ENCODE data around the gene MMAB. TPM values are rescaled to one million over a fixed set of nuclear protein-coding genes. Genes with fewer than 3 reads are reported as not detected.

MMAB gene
- total and polyA plus RNA-seq, 2 donors: 28.7 to 30.7 TPM

DNA sequence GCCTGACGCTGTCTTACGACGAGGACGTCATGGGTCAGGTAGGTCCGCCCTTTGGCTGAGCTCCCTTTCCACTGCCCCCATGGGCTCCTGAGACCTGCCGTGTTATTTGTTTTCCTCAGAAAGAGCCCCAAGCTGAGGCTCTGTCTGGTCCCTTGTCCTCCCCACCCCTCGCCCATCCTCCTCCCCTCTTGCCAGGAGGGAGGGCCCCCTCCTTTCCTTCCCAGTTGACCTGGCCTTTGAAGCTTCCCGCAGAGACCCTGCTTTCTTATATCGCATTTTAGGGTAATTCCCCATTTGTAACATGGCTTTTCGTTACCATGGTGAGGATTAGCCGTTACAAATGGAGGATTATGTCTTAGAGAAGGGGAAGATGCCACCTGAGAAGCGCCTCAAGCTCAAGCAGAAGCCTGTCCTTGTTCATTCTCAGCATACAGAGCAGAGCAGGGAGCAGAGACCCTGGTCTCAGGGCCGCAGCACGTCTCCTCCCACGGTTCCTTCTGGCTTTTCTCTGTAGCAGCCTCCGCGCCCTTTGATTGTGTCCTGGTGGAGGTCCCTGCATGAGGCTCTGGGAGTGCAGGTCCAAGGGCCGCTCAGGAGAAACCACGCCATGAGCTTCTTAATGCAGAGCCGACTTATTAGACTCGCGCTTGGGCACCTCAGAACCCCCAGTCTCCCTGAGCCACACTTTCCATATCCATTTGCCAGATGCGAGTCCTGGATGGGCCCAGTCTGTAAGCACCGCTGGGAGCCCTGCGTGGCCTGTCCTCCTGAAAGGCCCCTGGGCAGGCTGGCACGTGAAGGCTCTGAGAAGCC, 48.6 kb downstream of the MMAB start:
- Histone ChIP-seq H3K27me3 (ENCODE audit: control insufficient read depth in 2 of 2, insufficient read depth in 1 of 2, low read length in 1 of 2) (no peaks in the 10 kb centered on the region), H3K4me1 (ENCODE audit: control insufficient read depth in 2 of 2, insufficient read depth in 2 of 2, low read length in 2 of 2) (no peaks in the 10 kb centered on the region), H3K27ac (ENCODE audit: low read depth in 1 of 2, low read length in 1 of 2) (no peak overlapping the region), H3K9me3 (ENCODE audit: control insufficient read depth in 2 of 2, insufficient read depth in 1 of 2, low read length in 1 of 2) (no peaks in the 10 kb centered on the region), H3K4me3 (ENCODE audit: low read length in 2 of 2) (no peak overlapping the region), H3K36me3 (ENCODE audit: control insufficient read depth in 2 of 2, insufficient read depth in 2 of 2, low read length in 1 of 2) (peaks cover 55 to 71% of the 10 kb centered on the region in 2 donors)
- DNase-seq (ENCODE audit: low read depth in 6 of 9, low spot score in 9 of 9): no peak
- 94% methylated on average over 26 of the region's 26 CpGs for WGBS

DNA sequence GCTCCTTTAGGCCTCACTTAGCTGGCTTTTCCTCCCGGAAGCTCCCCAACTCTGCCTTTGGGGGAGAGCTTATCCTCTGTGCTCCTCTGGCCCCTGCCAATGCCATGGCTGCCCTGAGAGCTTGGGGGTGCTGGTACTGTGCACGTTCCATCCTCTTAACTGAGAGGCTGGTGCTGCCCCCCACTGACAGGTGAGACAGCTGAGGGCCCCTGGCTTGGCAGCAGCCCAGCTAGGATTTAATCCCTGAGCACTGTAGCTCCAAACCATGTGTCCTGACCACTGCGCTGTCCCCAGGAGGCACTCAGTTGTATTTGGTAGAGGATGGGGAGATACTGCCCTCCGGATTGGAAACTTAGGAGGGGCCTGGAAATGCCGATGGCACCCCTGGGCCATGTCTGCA, 49.8 kb downstream of the MMAB start:
- no peak for DNase-seq (ENCODE audit: low read depth in 6 of 9, low spot score in 9 of 9)
- 97% methylated on average over 5 of the region's 5 CpGs for WGBS
- Histone ChIP-seq H3K9me3 (ENCODE audit: control insufficient read depth in 2 of 2, insufficient read depth in 1 of 2, low read length in 1 of 2) (no peaks in the 10 kb centered on the region), H3K4me1 (ENCODE audit: control insufficient read depth in 2 of 2, insufficient read depth in 2 of 2, low read length in 2 of 2) (no peaks in the 10 kb centered on the region), H3K27me3 (ENCODE audit: control insufficient read depth in 2 of 2, insufficient read depth in 1 of 2, low read length in 1 of 2) (no peaks in the 10 kb centered on the region), H3K4me3 (ENCODE audit: low read length in 2 of 2) (no peak overlapping the region), H3K36me3 (ENCODE audit: control insufficient read depth in 2 of 2, insufficient read depth in 2 of 2, low read length in 1 of 2) (peaks cover 63 to 75% of the 10 kb centered on the region in 2 donors), H3K27ac (ENCODE audit: low read depth in 1 of 2, low read length in 1 of 2) (no peak overlapping the region)

DNA sequence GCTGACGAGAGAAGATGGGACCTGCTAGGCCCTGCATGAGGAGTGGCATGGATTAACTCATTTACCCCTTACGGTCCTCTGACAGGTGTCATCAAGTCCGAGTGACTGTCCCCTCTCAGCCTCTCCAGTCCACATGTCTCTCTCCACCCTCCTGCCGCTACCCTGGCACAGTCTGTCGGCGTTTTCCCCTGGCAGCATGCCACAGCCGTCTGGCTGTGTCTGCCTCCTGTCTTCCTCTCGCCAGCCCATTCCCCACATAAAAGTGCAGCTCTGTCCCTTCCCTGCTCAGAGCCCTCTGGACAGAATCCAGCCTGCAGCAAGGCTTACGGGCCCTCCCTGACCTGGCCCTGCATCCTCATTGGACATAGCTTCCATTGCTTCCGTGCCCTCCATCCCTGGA, 50.2 kb downstream of the MMAB start:
- Histone ChIP-seq H3K9me3 (ENCODE audit: control insufficient read depth in 2 of 2, insufficient read depth in 1 of 2, low read length in 1 of 2) (no peaks in the 10 kb centered on the region), H3K27me3 (ENCODE audit: control insufficient read depth in 2 of 2, insufficient read depth in 1 of 2, low read length in 1 of 2) (no peaks in the 10 kb centered on the region), H3K4me3 (ENCODE audit: low read length in 2 of 2) (no peak overlapping the region), H3K4me1 (ENCODE audit: control insufficient read depth in 2 of 2, insufficient read depth in 2 of 2, low read length in 2 of 2) (no peaks in the 10 kb centered on the region), H3K36me3 (ENCODE audit: control insufficient read depth in 2 of 2, insufficient read depth in 2 of 2, low read length in 1 of 2) (peaks cover 68 to 79% of the 10 kb centered on the region in 2 donors), H3K27ac (ENCODE audit: low read depth in 1 of 2, low read length in 1 of 2) (no peak overlapping the region)
- no peak for DNase-seq (ENCODE audit: low read depth in 6 of 9, low spot score in 9 of 9)
- 96% methylated on average over 10 of the region's 10 CpGs for WGBS

DNA sequence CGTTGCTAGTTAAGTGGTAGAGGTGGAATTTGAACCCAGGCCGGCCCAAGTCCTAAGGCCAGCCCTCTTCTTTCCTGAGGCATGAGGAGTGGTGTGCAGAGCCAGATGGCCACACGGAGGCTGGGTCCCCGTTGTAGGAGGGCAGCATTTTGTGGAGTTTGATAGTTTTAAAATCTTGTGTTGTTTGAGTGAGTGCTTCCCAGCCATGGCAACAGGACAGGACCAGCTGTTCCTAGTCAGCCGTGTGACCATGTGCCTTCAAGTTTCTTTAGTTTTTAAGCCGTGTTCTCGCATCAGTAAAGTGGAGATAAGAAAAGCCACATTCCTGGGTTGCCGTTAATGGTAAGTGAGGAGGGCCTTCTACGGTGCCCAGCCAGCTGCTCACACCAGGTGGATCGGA, 51.5 kb downstream of the MMAB start:
- 97% methylated on average over 10 of the region's 10 CpGs for WGBS
- no peaks in the 10 kb centered on the region for H3K9me3 ChIP-seq (ENCODE audit: control insufficient read depth in 2 of 2, insufficient read depth in 1 of 2, low read length in 1 of 2)
- no peaks in the 10 kb centered on the region for H3K4me1 ChIP-seq (ENCODE audit: control insufficient read depth in 2 of 2, insufficient read depth in 2 of 2, low read length in 2 of 2)
- H3K36me3 ChIP-seq (ENCODE audit: control insufficient read depth in 2 of 2, insufficient read depth in 2 of 2, low read length in 1 of 2): peaks cover 73 to 79% of the 10 kb centered on the region in 2 donors
- H3K27me3 ChIP-seq (ENCODE audit: control insufficient read depth in 2 of 2, insufficient read depth in 1 of 2, low read length in 1 of 2): no peaks in the 10 kb centered on the region
- H3K4me3 ChIP-seq (ENCODE audit: low read length in 2 of 2): no peak overlapping the region
- H3K27ac ChIP-seq (ENCODE audit: low read depth in 1 of 2, low read length in 1 of 2): no peak overlapping the region
- DNase-seq (ENCODE audit: low read depth in 6 of 9, low spot score in 9 of 9): no peak

DNA sequence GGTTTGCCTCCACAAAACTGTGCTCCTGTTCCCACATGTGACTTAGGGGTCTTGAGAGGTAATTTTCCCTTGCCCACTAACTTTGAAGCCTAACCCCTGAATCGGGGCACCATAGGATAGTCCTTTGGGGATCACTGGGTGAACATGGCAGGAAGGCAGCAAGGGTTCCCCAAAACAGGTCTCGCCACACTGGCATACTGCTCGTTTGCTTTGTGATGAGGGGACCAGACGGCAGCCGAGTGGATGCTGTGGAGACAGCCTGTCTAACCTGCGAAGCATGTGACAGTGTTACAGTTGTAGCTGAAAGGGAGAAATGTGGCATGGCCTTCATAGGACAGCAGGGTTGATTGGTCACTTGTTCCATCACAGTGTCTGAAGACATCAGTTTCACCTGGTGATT, 53.5 kb downstream of the MMAB start:
- H3K9me3 ChIP-seq (ENCODE audit: control insufficient read depth in 2 of 2, insufficient read depth in 1 of 2, low read length in 1 of 2): no peaks in the 10 kb centered on the region
- peaks cover 72 to 80% of the 10 kb centered on the region in 2 donors for H3K36me3 ChIP-seq (ENCODE audit: control insufficient read depth in 2 of 2, insufficient read depth in 2 of 2, low read length in 1 of 2)
- no peaks in the 10 kb centered on the region for H3K27me3 ChIP-seq (ENCODE audit: control insufficient read depth in 2 of 2, insufficient read depth in 1 of 2, low read length in 1 of 2)
- DNase-seq (ENCODE audit: low read depth in 6 of 9, low spot score in 9 of 9): no peak
- H3K27ac ChIP-seq (ENCODE audit: low read depth in 1 of 2, low read length in 1 of 2): no peak overlapping the region
- H3K4me1 ChIP-seq (ENCODE audit: control insufficient read depth in 2 of 2, insufficient read depth in 2 of 2, low read length in 2 of 2): no peaks in the 10 kb centered on the region
- no peak overlapping the region for H3K4me3 ChIP-seq (ENCODE audit: low read length in 2 of 2)
- WGBS: 81% methylated on average over 6 of the region's 6 CpGs

DNA sequence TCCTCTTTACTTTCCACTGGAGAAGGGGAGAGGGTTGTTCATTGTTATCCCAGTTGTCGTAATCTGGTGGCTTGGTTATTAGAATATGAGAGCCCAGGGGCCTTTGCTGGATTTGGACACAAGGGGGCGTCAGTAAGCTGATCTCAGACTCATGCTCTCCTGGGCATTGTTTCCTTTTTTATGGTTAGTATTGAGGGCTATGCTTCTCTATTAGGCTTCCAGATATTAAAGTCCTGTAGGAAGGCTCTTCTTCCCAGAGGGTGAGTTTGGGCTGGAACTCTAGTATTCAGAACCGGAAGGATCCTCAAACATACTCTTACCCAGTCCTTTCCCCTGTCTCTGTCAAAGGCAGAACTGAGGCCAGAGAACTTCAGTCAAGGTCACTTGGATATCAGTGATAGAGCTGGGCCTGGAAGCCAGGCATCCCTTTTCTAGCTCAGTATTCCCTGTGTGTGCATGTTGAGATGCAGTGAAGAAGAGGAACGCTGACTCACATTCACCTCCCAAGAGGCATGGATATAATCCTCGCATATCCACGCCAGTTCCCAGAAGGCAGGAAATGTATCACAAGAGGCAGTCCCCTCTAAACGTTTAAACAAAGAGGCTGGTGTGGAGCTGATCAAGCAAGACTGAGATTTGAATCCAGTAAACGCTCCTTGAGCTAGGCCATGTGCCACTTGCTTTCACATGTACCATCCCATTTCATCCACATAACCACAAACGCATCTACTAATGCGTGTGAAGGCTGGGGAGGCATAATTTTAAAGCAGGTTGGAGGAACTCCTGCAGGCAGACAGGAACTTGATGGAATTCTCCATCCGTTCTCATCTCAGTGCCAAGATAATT, 54.3 kb downstream of the MMAB start:
- peak in 6 of 9 donors; percentile 6 to 46 (median 34) for DNase-seq (ENCODE audit: low read depth in 6 of 9, low spot score in 9 of 9)
- Histone ChIP-seq H3K27ac (ENCODE audit: low read depth in 1 of 2, low read length in 1 of 2) (no peak overlapping the region), H3K9me3 (ENCODE audit: control insufficient read depth in 2 of 2, insufficient read depth in 1 of 2, low read length in 1 of 2) (no peaks in the 10 kb centered on the region), H3K4me3 (ENCODE audit: low read length in 2 of 2) (no peak overlapping the region), H3K4me1 (ENCODE audit: control insufficient read depth in 2 of 2, insufficient read depth in 2 of 2, low read length in 2 of 2) (no peaks in the 10 kb centered on the region), H3K36me3 (ENCODE audit: control insufficient read depth in 2 of 2, insufficient read depth in 2 of 2, low read length in 1 of 2) (peaks cover 66 to 77% of the 10 kb centered on the region in 2 donors), H3K27me3 (ENCODE audit: control insufficient read depth in 2 of 2, insufficient read depth in 1 of 2, low read length in 1 of 2) (no peaks in the 10 kb centered on the region)
- WGBS: 82% methylated on average over 11 of the region's 11 CpGs

DNA sequence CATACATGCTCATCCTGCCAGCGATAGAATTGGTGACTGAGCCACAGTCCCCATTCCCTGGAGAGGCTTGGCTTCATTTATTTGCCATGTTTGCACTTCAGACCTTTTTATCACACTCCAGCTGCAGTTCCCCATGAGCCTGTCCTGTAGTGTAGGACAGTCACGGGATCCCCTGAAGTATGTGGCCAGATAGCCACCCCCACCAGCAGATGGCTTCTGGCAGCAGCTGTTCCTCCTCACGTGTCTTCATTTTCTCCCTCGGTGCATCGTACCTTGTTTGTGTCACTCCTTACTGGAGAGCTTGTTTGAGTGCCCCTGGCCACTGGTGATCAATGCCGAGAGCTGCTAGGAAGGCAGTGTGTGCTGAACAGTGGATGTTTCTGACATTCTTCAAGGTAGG, 55.7 kb downstream of the MMAB start:
- no peak overlapping the region for H3K4me3 ChIP-seq (ENCODE audit: low read length in 2 of 2)
- WGBS: 98% methylated on average over 6 of the region's 6 CpGs
- no peak for DNase-seq (ENCODE audit: low read depth in 6 of 9, low spot score in 9 of 9)
- H3K27me3 ChIP-seq (ENCODE audit: control insufficient read depth in 2 of 2, insufficient read depth in 1 of 2, low read length in 1 of 2): no peaks in the 10 kb centered on the region
- no peak overlapping the region for H3K27ac ChIP-seq (ENCODE audit: low read depth in 1 of 2, low read length in 1 of 2)
- H3K4me1 ChIP-seq (ENCODE audit: control insufficient read depth in 2 of 2, insufficient read depth in 2 of 2, low read length in 2 of 2): no peaks in the 10 kb centered on the region
- H3K9me3 ChIP-seq (ENCODE audit: control insufficient read depth in 2 of 2, insufficient read depth in 1 of 2, low read length in 1 of 2): no peaks in the 10 kb centered on the region
- H3K36me3 ChIP-seq (ENCODE audit: control insufficient read depth in 2 of 2, insufficient read depth in 2 of 2, low read length in 1 of 2): peaks cover 70 to 74% of the 10 kb centered on the region in 2 donors

DNA sequence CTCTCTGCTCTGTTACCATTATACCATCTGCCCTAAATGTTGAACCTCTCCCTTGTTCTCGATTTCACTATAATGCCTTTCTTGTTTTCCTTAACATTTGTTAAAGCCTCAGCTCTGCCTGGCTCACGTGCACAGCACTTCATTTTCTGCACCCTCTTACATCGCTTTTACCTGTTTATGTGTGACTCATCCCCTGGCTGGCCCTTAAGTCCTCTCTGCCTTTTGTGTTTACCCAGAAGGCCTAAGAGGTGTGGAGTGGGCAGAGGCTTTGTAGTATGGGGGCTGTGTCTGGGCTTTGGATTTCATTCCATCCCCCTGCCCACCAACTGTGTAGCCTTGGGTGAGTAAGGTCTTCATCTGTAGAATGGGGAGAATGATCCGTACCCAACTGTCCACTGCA, 59.3 kb downstream of the MMAB start:
- no peak for DNase-seq (ENCODE audit: low read depth in 6 of 9, low spot score in 9 of 9)
- 97% methylated on average over 4 of the region's 4 CpGs for WGBS
- H3K4me3 ChIP-seq (ENCODE audit: low read length in 2 of 2): no peak overlapping the region

DNA sequence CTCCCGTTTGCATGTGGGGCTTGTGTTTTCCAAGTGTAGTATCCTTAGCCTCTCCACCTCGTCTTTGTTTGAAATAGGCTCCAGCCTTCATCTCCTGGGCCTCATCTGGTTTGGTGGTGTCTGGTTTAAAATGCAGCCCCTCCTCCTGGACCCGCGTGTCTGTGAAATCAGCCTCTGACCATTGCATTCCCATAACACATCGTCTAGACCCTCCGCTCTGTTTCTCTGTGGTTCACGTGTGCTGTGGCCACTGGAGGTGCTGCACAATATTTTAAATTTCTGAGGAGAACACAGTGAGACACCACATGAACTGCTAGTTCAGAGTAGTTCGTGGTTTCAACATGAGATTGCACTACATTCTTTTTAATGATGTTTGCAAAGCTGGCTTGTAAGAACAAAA, 60.3 kb downstream of the MMAB start:
- DNase-seq (ENCODE audit: low read depth in 6 of 9, low spot score in 9 of 9): no peak
- Histone ChIP-seq H3K4me1 (ENCODE audit: control insufficient read depth in 2 of 2, insufficient read depth in 2 of 2, low read length in 2 of 2) (no peaks in the 10 kb centered on the region), H3K27me3 (ENCODE audit: control insufficient read depth in 2 of 2, insufficient read depth in 1 of 2, low read length in 1 of 2) (no peaks in the 10 kb centered on the region), H3K4me3 (ENCODE audit: low read length in 2 of 2) (no peak overlapping the region), H3K27ac (ENCODE audit: low read depth in 1 of 2, low read length in 1 of 2) (no peak overlapping the region), H3K9me3 (ENCODE audit: control insufficient read depth in 2 of 2, insufficient read depth in 1 of 2, low read length in 1 of 2) (no peaks in the 10 kb centered on the region), H3K36me3 (ENCODE audit: control insufficient read depth in 2 of 2, insufficient read depth in 2 of 2, low read length in 1 of 2) (peaks cover 62 to 73% of the 10 kb centered on the region in 2 donors)
- 94% methylated on average over 8 of the region's 8 CpGs for WGBS

More for the DNA sequence above, 59.3 kb downstream of the MMAB start:
- Histone ChIP-seq H3K4me1 (ENCODE audit: control insufficient read depth in 2 of 2, insufficient read depth in 2 of 2, low read length in 2 of 2) (no peaks in the 10 kb centered on the region), H3K36me3 (ENCODE audit: control insufficient read depth in 2 of 2, insufficient read depth in 2 of 2, low read length in 1 of 2) (peaks cover 69 to 74% of the 10 kb centered on the region in 2 donors), H3K9me3 (ENCODE audit: control insufficient read depth in 2 of 2, insufficient read depth in 1 of 2, low read length in 1 of 2) (no peaks in the 10 kb centered on the region), H3K27me3 (ENCODE audit: control insufficient read depth in 2 of 2, insufficient read depth in 1 of 2, low read length in 1 of 2) (no peaks in the 10 kb centered on the region), H3K27ac (ENCODE audit: low read depth in 1 of 2, low read length in 1 of 2) (no peak overlapping the region)

Measured in thymus (tissue), 11 donors.